ENCODE results near the gene SLC37A1.

DNA sequence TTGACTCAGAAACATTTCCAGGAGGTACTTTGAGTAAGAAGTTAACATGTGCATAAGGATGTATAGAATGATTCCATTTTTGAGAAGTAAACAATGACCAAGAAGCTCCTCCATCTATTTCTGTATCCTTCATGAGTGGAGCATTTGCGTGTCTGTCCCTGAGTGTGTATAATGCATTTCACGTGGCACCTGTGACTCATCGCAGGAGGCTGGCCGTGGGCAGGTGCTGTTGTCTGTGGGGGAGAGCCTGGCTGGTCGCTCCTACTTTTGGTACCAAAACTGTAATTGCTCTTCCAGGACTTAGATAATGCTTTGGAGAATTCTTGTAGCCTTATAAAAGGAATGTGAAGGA is 16.5 kb downstream of the SLC37A1 start:
- TF ChIP-seq POLR2AphosphoS5 (IDR thresholded peaks at IDR 0.05; ENCODE audit: low read depth, low read length) = no peak
- TF ChIP-seq, protein P1, sequence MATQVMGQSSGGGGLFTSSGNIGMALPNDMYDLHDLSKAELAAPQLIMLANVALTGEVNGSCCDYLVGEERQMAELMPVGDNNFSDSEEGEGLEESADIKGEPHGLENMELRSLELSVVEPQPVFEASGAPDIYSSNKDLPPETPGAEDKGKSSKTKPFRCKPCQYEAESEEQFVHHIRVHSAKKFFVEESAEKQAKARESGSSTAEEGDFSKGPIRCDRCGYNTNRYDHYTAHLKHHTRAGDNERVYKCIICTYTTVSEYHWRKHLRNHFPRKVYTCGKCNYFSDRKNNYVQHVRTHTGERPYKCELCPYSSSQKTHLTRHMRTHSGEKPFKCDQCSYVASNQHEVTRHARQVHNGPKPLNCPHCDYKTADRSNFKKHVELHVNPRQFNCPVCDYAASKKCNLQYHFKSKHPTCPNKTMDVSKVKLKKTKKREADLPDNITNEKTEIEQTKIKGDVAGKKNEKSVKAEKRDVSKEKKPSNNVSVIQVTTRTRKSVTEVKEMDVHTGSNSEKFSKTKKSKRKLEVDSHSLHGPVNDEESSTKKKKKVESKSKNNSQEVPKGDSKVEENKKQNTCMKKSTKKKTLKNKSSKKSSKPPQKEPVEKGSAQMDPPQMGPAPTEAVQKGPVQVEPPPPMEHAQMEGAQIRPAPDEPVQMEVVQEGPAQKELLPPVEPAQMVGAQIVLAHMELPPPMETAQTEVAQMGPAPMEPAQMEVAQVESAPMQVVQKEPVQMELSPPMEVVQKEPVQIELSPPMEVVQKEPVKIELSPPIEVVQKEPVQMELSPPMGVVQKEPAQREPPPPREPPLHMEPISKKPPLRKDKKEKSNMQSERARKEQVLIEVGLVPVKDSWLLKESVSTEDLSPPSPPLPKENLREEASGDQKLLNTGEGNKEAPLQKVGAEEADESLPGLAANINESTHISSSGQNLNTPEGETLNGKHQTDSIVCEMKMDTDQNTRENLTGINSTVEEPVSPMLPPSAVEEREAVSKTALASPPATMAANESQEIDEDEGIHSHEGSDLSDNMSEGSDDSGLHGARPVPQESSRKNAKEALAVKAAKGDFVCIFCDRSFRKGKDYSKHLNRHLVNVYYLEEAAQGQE (IDR thresholded peaks at IDR 0.05; ENCODE audit: insufficient read depth in 1 of 2, low read depth in 2 of 2, low read length in 2 of 2) = no peak
